Astrocyte (in vitro differentiated cells and primary cell): Measurements from ENCODE around the gene CHL1.

Experiments
- EZH2 ChIP-seq: IDR thresholded peaks from 2 replicates; pipeline ENCODE4 v1.6.1; 2012; ENCODE audit warnings: mild to moderate bottlenecking, low read length, inconsistent platforms; ENCODE audit not compliant: insufficient read depth
- TF ChIP-seq, protein P1 (sequence below): IDR thresholded peaks from 2 replicates; pipeline ENCODE4 v1.5.1; 2011; ENCODE audit warnings: low read depth, mild to moderate bottlenecking, inconsistent platforms, low read length, moderate library complexity; ENCODE audit not compliant: insufficient read depth

DNA sequence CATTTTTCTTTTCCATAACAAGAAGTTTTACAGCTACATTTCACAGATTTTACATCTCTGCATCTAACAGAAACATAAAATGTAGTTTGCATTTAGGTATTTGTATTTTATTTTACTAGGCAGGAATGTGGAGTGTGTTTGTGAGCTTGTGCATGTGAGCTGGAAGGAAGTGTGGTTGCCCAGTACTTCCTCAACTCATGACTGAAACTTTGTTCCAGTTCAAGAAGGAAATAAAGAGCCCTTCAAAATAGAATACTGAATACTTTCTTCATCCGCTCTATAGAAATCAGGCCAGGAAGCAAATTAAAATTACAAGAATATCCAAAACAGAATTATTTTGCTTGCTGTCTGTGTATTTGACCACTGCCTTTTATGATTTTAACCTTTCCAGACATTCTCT lies 81.3 kb downstream of the CHL1 start:
- TF ChIP-seq, protein P1, sequence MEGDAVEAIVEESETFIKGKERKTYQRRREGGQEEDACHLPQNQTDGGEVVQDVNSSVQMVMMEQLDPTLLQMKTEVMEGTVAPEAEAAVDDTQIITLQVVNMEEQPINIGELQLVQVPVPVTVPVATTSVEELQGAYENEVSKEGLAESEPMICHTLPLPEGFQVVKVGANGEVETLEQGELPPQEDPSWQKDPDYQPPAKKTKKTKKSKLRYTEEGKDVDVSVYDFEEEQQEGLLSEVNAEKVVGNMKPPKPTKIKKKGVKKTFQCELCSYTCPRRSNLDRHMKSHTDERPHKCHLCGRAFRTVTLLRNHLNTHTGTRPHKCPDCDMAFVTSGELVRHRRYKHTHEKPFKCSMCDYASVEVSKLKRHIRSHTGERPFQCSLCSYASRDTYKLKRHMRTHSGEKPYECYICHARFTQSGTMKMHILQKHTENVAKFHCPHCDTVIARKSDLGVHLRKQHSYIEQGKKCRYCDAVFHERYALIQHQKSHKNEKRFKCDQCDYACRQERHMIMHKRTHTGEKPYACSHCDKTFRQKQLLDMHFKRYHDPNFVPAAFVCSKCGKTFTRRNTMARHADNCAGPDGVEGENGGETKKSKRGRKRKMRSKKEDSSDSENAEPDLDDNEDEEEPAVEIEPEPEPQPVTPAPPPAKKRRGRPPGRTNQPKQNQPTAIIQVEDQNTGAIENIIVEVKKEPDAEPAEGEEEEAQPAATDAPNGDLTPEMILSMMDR, result no peak
- TF ChIP-seq EZH2, result no peak
